GM19372 (cell line): ENCODE results near the gene KCNJ6.
"Not testable (repeated sequence)": the region's sequence is repeated elsewhere in the genome, so short reads cannot be mapped to it uniquely, and the experiment has no call there.

ENCODE experiments used
- ATAC-seq: cut with Tn5 transposase; IDR thresholded peaks from one replicate; pipeline ENCODE4 v1.9.1; 2021; ENCODE audit warnings: mild to moderate bottlenecking, low read depth, moderate library complexity; ENCODE audit not compliant: unreplicated experiment

KCNJ6 gene

DNA sequence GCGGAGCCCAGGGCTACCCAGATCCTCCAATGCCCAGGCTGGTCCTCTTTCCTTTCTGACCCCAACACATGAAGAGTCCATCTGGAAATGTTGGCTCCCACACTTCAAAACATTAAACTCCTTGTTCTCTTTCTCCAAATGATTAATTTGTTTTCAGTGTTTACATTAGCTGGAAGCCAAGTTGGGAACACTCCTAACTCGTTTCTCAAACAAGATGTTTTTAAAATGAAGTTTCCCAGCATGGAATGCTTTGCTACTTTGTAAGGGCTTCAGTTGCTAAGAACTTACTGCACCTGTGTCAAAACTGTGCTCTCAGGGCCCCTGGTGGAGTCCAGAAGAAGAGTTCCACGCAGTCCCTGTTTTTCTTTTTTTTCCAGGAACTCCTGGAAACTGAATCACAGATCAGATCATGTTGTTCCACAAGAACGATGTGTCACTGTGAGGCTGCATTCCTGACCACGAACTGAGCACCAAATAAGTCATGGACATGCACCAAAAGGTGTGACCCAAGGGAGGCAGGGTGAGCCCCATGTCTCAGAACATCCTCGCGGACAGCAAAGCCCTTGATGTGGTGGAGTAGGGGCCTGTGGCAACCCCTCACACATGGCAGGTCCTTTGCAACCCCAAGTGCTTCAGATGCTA, 257.3 kb downstream of the KCNJ6 start:
- no peak for ATAC-seq

DNA sequence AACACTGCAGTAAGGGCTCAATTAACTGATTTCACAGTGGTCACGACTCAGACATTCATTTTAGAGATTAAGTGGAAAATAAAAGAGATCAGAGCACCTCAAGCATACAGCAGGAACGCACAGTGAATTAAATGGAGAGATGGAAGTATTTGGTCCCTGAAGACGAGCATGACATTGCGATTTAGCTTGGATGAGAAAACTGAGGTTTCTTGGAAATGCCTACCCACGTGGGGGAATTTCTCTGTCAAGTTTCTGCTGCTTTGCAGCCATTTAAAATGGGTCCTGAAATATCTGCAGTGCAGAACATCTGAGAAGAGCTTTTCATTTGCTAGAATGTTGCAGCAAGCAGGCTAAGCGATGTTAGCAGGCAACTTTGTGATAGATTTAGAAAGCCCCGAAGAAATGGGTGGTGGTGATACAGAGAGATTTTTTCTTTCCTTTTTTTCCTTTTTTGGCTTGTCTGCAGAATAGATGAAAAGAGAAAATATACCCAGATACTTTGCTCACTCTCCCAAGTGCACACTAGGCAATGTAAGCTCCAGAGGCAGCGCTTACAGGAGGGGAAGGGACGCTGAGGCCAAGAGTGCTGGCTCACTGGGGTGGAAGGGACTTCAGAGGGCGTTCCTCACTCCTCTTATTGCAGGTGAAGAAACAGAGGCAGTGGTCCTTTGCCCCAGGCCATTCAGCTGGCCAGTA, 258.0 kb downstream of the KCNJ6 start:
- ATAC-seq = no peak

- no peak for ATAC-seq
These were observed 259.4 kb downstream of the KCNJ6 start for GRCh38 chr21:37656899-37657298.

GRCh38 chr21:37655611-37656300, 260.5 kb downstream of the KCNJ6 start:
- ATAC-seq = no peak

- no peak for ATAC-seq
These were observed 261.7 kb downstream of the KCNJ6 start for GRCh38 chr21:37654596-37654995.

GRCh38 chr21:37653201-37653600, 263.1 kb downstream of the KCNJ6 start:
- ATAC-seq = no peak

GRCh38 chr21:37647781-37648180, 268.5 kb downstream of the KCNJ6 start:
- ATAC-seq = no peak

- ATAC-seq = not testable (repeated sequence)
These were observed 269.5 kb downstream of the KCNJ6 start for GRCh38 chr21:37646761-37647160.

GRCh38 chr21:37645848-37646247, 270.4 kb downstream of the KCNJ6 start:
- ATAC-seq = no peak

- no peak for ATAC-seq
These were observed 271.6 kb downstream of the KCNJ6 start for GRCh38 chr21:37644636-37645035.

DNA sequence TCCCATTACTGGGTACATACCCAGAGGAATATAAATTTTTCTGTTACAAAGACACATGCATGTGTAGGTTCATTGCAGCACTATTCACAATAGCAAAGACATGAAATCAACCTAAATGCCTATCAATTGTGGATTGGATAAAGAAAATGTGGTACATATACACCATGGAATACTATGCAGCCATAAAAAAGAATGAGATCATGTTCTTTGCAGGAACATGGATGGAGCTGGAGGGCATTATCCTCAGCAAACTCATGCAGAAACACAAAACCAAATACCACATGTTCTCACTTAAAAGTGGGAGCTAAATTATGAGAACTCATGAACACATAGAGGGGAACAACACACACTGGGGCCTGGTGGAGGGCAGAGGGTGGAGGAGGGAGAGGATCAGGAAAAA, 272.4 kb downstream of the KCNJ6 start:
- ATAC-seq = not testable (repeated sequence)

DNA sequence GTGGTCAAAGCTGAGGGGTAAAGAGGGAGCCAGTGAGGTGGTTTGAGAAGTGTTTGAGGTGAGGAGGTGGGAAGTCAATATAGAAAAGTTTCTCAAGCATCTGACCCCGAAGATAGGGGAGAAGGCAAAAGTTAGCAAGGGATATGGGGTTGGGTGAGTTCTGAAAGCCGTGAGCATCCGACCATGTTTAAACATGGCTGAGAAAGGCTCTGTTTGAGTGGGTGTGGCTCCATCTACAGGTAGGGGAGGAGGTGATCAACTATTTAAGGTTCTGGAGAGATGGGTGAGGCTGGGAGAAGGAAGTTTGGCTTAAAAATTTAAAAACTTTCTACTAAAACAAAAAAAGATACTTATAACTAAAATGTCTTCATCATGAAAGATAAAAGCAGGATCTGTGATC, 273.8 kb downstream of the KCNJ6 start:
- ATAC-seq = no peak

DNA sequence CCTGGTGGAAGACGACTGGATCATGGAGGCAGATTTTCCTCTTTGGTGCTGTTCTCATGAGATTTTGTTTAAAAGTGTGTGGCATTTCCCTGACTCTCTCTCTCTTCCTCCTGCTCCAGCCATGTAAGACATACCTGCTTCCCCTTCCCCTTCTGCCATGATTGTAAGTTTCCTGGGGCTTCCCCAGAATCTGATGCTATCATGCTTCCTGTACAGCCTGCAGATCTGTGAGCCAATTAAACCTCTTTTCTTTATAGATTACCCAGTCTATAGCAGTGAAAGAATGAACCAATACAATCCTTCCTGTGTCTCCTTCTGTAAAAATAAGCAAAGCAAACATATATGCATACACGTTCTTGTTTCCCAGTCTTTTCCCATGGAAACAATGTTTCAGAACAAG, 276.5 kb downstream of the KCNJ6 start:
- no peak for ATAC-seq

DNA sequence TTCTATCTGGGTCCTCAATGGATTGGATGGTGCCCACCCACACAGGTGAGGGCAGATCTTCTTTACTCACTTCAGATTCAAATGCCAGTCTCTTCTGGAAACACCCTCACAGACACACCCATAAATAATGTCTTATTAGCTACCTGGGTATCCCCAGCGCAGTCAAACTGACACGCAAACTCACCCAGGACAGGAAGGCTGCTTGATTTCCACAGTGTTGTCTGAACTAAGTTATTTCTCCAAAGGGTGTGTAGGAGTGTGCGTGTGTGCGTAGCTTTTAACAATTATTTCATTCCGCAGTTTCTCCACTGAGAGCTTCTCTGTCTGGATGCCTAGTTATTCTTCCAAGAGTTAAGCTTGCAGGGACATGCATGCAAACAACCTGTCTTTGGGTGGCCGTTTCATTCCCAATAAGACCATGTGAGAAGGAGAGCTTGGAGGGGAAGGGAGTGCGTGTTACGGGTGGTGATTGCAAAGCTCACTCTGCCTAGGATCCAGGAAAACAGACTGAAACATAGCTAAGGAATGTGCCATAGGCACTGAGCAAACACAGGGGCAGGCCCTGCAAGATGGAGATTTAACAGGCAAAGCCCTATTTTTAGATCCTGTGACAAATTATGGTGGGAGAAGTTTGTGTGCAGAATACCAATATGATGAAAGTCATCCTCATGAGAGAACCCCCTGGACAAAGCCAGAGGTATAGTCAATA, 280.0 kb downstream of the KCNJ6 start:
- no peak for ATAC-seq

GRCh38 chr21:37631319-37632117, 284.7 kb downstream of the KCNJ6 start:
- ATAC-seq = no peak

DNA sequence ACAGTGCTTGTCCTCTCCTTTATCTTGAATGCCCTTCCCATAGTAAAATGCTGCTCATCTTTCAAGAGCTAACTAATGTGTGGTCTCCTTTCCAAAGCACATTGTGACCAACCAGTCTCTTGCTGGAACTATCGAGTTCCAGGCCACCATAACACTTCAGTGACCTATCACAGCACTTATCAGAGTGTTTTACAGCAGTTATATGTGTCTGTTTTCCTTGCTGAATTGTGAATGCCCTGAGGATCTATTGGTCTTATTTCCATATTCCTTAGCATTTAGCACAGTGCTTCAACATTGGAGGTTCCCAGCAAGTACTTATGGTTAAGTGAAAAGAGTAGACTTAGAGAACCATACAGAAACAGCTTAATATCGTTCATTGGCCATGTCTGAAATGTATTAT, 285.4 kb downstream of the KCNJ6 start:
- ATAC-seq = no peak

DNA sequence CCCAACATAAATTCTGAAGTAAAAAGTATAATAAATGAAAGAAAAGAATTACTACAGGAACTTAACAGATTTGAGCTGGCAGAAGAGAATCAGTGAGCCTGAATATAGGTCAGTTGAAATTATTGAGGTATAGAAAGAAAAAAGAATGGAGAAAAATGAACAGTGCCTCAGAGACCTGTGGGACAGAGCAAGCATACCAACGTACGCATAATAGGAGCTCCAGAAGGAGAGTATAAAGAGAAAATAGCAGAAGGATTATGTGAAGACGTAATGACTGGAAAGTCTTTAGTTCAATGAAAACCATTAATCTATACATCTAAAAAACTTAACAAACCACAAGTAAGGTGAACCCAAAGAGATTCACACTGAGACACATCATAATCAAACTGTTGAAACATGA, 287.9 kb downstream of the KCNJ6 start:
- no peak for ATAC-seq

DNA sequence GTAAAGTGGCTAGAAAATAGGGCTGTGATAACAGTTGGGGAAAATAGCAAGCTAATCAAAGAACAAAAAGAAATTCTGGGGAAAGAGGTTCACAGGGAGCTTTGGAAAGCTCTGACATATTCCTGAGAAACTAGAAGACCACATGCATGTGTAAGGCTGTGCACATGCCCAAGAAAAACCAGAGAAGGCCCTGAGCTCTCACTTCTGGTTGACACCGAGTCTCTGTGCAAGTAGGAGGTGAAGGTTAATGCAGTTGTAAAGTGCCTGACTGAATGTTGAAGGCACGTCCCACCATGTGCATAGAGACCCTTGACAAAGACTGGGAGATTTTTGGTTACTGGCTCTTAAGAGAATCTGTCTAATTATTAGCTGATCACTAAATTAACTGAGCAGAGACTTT, 288.7 kb downstream of the KCNJ6 start:
- ATAC-seq = no peak

GRCh38 chr21:37627074-37627473, 289.2 kb downstream of the KCNJ6 start:
- ATAC-seq = no peak

- no peak for ATAC-seq
These were observed 289.9 kb downstream of the KCNJ6 start for GRCh38 chr21:37626320-37626719.
